ENCODE measurements around the gene MED17. TPM values are rescaled to one million over a fixed set of nuclear protein-coding genes. Genes with fewer than 3 reads are reported as not detected.

MED17 gene
- total and polyA plus RNA-seq, 2 of the 13 experiments (the other 11 are each of a cell fraction or from before 2014, with no cell fraction given) = 23.1 to 37.0 TPM

- peak; percentile 54; the same call in 1 of the 2 replicates for TF ChIP-seq ZHX2 (IDR thresholded peaks at IDR 0.05; ENCODE audit: low read depth)
- no peak for TF ChIP-seq ZHX2 (CRISPR knock-in tag; IDR thresholded peaks at IDR 0.05; ENCODE audit: borderline replicate concordance)
- 0 out of 2 replicates have a peak, but pooled peaks have one; percentile 36 for TF ChIP-seq ZNF234 (CRISPR knock-in tag; conservative IDR thresholded peaks at IDR 0.05)
- no peak for TF ChIP-seq AKAP8 (CRISPR knock-in tag; IDR thresholded peaks at IDR 0.05)
- no peak for TF ChIP-seq ZNF138 (CRISPR knock-in tag; IDR thresholded peaks at IDR 0.05; ENCODE audit: low read depth)
- TF ChIP-seq ZNF629 (CRISPR knock-in tag; conservative IDR thresholded peaks at IDR 0.05) = 0 out of 2 replicates have a peak, but pooled peaks have one; percentile 5
- TF ChIP-seq NR2F1 (CRISPR knock-in tag; IDR thresholded peaks at IDR 0.05) = no peak
- TF ChIP-seq ZNF607 (CRISPR knock-in tag; IDR thresholded peaks at IDR 0.05; ENCODE audit: borderline replicate concordance) = peak; percentile 24; the same call in 1 of the 2 replicates
- no peak for TF ChIP-seq E2F2 (CRISPR knock-in tag; IDR thresholded peaks at IDR 0.05; ENCODE audit: borderline replicate concordance)
- TF ChIP-seq ZBTB37 (CRISPR knock-in tag; IDR thresholded peaks at IDR 0.05) = no peak
- no peak for TF ChIP-seq ZKSCAN5 (CRISPR knock-in tag; IDR thresholded peaks at IDR 0.05)
- TF ChIP-seq ZNF703 (CRISPR knock-in tag; IDR thresholded peaks at IDR 0.05; ENCODE audit: borderline replicate concordance) = 0 out of 2 replicates have a peak, but pooled peaks have one; percentile 24
- TF ChIP-seq RAD51 (IDR thresholded peaks at IDR 0.05; ENCODE audit: borderline replicate concordance) = no peak
- no peak; the same call in 1 of the 2 replicates for TF ChIP-seq SOX5 (CRISPR knock-in tag; IDR thresholded peaks at IDR 0.05; ENCODE audit: borderline replicate concordance)
- peak; percentile 28; the same call in 1 of the 2 replicates for TF ChIP-seq ZNF737 (CRISPR knock-in tag; IDR thresholded peaks at IDR 0.05; ENCODE audit: borderline replicate concordance)
- peak; percentile 33 for TF ChIP-seq TBX2 (CRISPR knock-in tag; IDR thresholded peaks at IDR 0.05; ENCODE audit: borderline replicate concordance)
- TF ChIP-seq NCOA1 (CRISPR knock-in tag; IDR thresholded peaks at IDR 0.05) = no peak
- no peak for TF ChIP-seq CBX2 (IDR thresholded peaks at IDR 0.05; ENCODE audit: low read depth, low read length)
- TF ChIP-seq CBX2 (CRISPR knock-in tag; IDR thresholded peaks at IDR 0.05; ENCODE audit: low read depth) = no peak
- TF ChIP-seq ZSCAN22 (CRISPR knock-in tag; IDR thresholded peaks at IDR 0.05) = no peak
- no peak for TF ChIP-seq ZNF546 (CRISPR knock-in tag; conservative IDR thresholded peaks at IDR 0.05)
Measured at GRCh38 chr11:93784145-93784934, at the start of gene MED17 (continued).

Measured in HepG2 (cell line).